ENCODE measurements around the gene AP3S1. TPM values are rescaled to one million over a fixed set of nuclear protein-coding genes. Genes with fewer than 3 reads are reported as not detected.

Gene AP3S1
- total RNA-seq (2014; rRNA removed; shearing (Covaris generic); ENCODE audit: low replicate concordance), result 137 and 188 TPM in 2 replicates

- peak within 1 kb of the TSS; percentile 44 for H2AFZ ChIP-seq (ENCODE audit: low read length)
- H3K4me2 ChIP-seq (ENCODE audit: low read depth, low read length, poor library complexity, severe bottlenecking), result peak within 1 kb of the TSS; percentile 83
- no peaks in the 10 kb centered on the region for H3K27me3 ChIP-seq (ENCODE audit: low read length)
- peaks cover 25% of the 10 kb centered on the region; the same call in 1 of the 2 replicates for H3K36me3 ChIP-seq (ENCODE audit: insufficient read depth, low read length)
- H3K79me2 ChIP-seq (ENCODE audit: low read length), result peaks cover 93% of the 10 kb centered on the region
- H3K9ac ChIP-seq (ENCODE audit: low read length), result peak within 1 kb of the TSS; percentile 74
- peak; percentile 98 for DNase-seq
- H3K27ac ChIP-seq (ENCODE audit: low read length), result peak within 1 kb of the TSS; percentile 83
- H4K20me1 ChIP-seq (ENCODE audit: insufficient read depth, low read depth, low read length), result peaks cover 12% of the 10 kb centered on the region; the same call in 1 of the 2 replicates
- no peaks in the 10 kb centered on the region for H3K9me3 ChIP-seq (ENCODE audit: low read length)
- H3K4me3 ChIP-seq (ENCODE audit: low read length), result peak within 1 kb of the TSS; percentile 72
- H3K4me1 ChIP-seq (ENCODE audit: low read length), result peaks cover 58% of the 10 kb centered on the region
- no peaks in the 10 kb centered on the region for H3K9me2 ChIP-seq (replicated peaks; ENCODE audit: insufficient read depth, low read length)
These were observed at the start of gene AP3S1, which contains the start of gene ATG12 for GRCh38 chr5:115841382-115842088. TSS of gene AP3S1 (plus strand) at chr5:115841935. CDS start at chr5:115842038, 103 bp downstream. TSS of gene ATG12 (minus strand) at chr5:115841565. CDS start at chr5:115841552, 13 bp downstream.

- Histone ChIP-seq H2AFZ (ENCODE audit: low read length) (no peak overlapping the region), H3K9me3 (ENCODE audit: low read length) (no peaks in the 10 kb centered on the region), H3K27ac (ENCODE audit: low read length) (no peak overlapping the region), H3K9ac (ENCODE audit: low read length) (no peak overlapping the region), H3K36me3 (ENCODE audit: insufficient read depth, low read length) (no peaks in the 10 kb centered on the region), H3K4me3 (ENCODE audit: low read length) (no peak overlapping the region), H3K4me2 (ENCODE audit: low read depth, low read length, poor library complexity, severe bottlenecking) (no peak overlapping the region), H3K9me2 (replicated peaks; ENCODE audit: insufficient read depth, low read length) (no peaks in the 10 kb centered on the region), H3K27me3 (ENCODE audit: low read length) (no peaks in the 10 kb centered on the region), H3K79me2 (ENCODE audit: low read length) (no peaks in the 10 kb centered on the region), H4K20me1 (ENCODE audit: insufficient read depth, low read depth, low read length) (no peaks in the 10 kb centered on the region), H3K4me1 (ENCODE audit: low read length) (peaks cover 8% of the 10 kb centered on the region)
- no peak for DNase-seq
These were observed 46.0 kb upstream of the AP3S1 start for GRCh38 chr5:115795700-115796099.

- H2AFZ ChIP-seq (ENCODE audit: low read length), result no peak overlapping the region
- H3K36me3 ChIP-seq (ENCODE audit: insufficient read depth, low read length), result no peaks in the 10 kb centered on the region
- no peaks in the 10 kb centered on the region for H3K27me3 ChIP-seq (ENCODE audit: low read length)
- H3K4me1 ChIP-seq (ENCODE audit: low read length), result peaks cover 8% of the 10 kb centered on the region
- no peak overlapping the region for H3K27ac ChIP-seq (ENCODE audit: low read length)
- no peaks in the 10 kb centered on the region for H4K20me1 ChIP-seq (ENCODE audit: insufficient read depth, low read depth, low read length)
- H3K79me2 ChIP-seq (ENCODE audit: low read length), result no peaks in the 10 kb centered on the region
- no peak overlapping the region for H3K4me2 ChIP-seq (ENCODE audit: low read depth, low read length, poor library complexity, severe bottlenecking)
- H3K9me2 ChIP-seq (replicated peaks; ENCODE audit: insufficient read depth, low read length), result no peaks in the 10 kb centered on the region
- no peak overlapping the region for H3K4me3 ChIP-seq (ENCODE audit: low read length)
- H3K9me3 ChIP-seq (ENCODE audit: low read length), result no peaks in the 10 kb centered on the region
- H3K9ac ChIP-seq (ENCODE audit: low read length), result no peak overlapping the region
- DNase-seq, result no peak
These were observed 45.1 kb upstream of the AP3S1 start for GRCh38 chr5:115796656-115797055.

GRCh38 chr5:115798252-115798651 is 43.5 kb upstream of the AP3S1 start:
- Histone ChIP-seq H3K4me2 (ENCODE audit: low read depth, low read length, poor library complexity, severe bottlenecking) (no peak overlapping the region), H3K79me2 (ENCODE audit: low read length) (no peaks in the 10 kb centered on the region), H3K9me2 (replicated peaks; ENCODE audit: insufficient read depth, low read length) (no peaks in the 10 kb centered on the region), H3K4me3 (ENCODE audit: low read length) (no peak overlapping the region), H3K9ac (ENCODE audit: low read length) (no peak overlapping the region), H3K27ac (ENCODE audit: low read length) (no peak overlapping the region), H3K9me3 (ENCODE audit: low read length) (no peaks in the 10 kb centered on the region), H4K20me1 (ENCODE audit: insufficient read depth, low read depth, low read length) (no peaks in the 10 kb centered on the region), H3K27me3 (ENCODE audit: low read length) (no peaks in the 10 kb centered on the region), H3K36me3 (ENCODE audit: insufficient read depth, low read length) (no peaks in the 10 kb centered on the region), H3K4me1 (ENCODE audit: low read length) (peaks cover 8% of the 10 kb centered on the region), H2AFZ (ENCODE audit: low read length) (no peak overlapping the region)
- no peak for DNase-seq

GRCh38 chr5:115800108-115800507 is 41.6 kb upstream of the AP3S1 start:
- H4K20me1 ChIP-seq (ENCODE audit: insufficient read depth, low read depth, low read length), result no peaks in the 10 kb centered on the region
- H2AFZ ChIP-seq (ENCODE audit: low read length), result no peak overlapping the region
- H3K36me3 ChIP-seq (ENCODE audit: insufficient read depth, low read length), result no peaks in the 10 kb centered on the region
- no peak overlapping the region for H3K4me3 ChIP-seq (ENCODE audit: low read length)
- no peak overlapping the region for H3K9ac ChIP-seq (ENCODE audit: low read length)
- no peak for DNase-seq
- peaks cover 8% of the 10 kb centered on the region for H3K4me1 ChIP-seq (ENCODE audit: low read length)
- H3K9me2 ChIP-seq (replicated peaks; ENCODE audit: insufficient read depth, low read length), result no peaks in the 10 kb centered on the region
- no peaks in the 10 kb centered on the region for H3K79me2 ChIP-seq (ENCODE audit: low read length)
- no peak overlapping the region for H3K27ac ChIP-seq (ENCODE audit: low read length)
- no peaks in the 10 kb centered on the region for H3K9me3 ChIP-seq (ENCODE audit: low read length)
- H3K27me3 ChIP-seq (ENCODE audit: low read length), result no peaks in the 10 kb centered on the region
- no peak overlapping the region for H3K4me2 ChIP-seq (ENCODE audit: low read depth, low read length, poor library complexity, severe bottlenecking)

- Histone ChIP-seq H3K79me2 (ENCODE audit: low read length) (no peaks in the 10 kb centered on the region), H3K9ac (ENCODE audit: low read length) (no peak overlapping the region), H3K4me1 (ENCODE audit: low read length) (peaks cover 8% of the 10 kb centered on the region), H3K9me3 (ENCODE audit: low read length) (no peaks in the 10 kb centered on the region), H3K27ac (ENCODE audit: low read length) (no peak overlapping the region), H3K36me3 (ENCODE audit: insufficient read depth, low read length) (no peaks in the 10 kb centered on the region), H3K27me3 (ENCODE audit: low read length) (no peaks in the 10 kb centered on the region), H3K4me3 (ENCODE audit: low read length) (no peak overlapping the region), H3K4me2 (ENCODE audit: low read depth, low read length, poor library complexity, severe bottlenecking) (no peak overlapping the region), H4K20me1 (ENCODE audit: insufficient read depth, low read depth, low read length) (no peaks in the 10 kb centered on the region), H3K9me2 (replicated peaks; ENCODE audit: insufficient read depth, low read length) (no peaks in the 10 kb centered on the region), H2AFZ (ENCODE audit: low read length) (no peak overlapping the region)
- DNase-seq, result no peak
These were observed 40.6 kb upstream of the AP3S1 start for GRCh38 chr5:115801152-115801551.

DNA sequence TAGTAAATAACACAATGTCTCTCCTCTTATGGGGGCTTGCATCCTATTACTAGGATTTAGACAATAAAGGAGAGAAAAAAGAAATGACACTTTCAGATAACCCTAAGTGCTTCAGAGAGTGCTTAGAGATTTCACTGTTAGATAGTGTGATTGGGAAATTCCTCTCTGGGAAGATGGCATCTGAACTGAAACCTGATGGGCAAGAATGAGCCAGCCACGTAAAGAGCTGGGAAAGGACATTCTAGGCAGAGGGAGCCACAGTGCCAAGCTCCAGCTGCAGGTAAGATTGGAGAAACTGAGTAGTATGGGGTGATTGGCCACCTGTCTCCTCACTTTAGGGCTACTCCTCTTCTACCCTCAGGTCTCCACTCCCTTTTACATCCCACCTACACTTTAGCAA is 39.8 kb upstream of the AP3S1 start:
- H3K9me3 ChIP-seq (ENCODE audit: low read length), result no peaks in the 10 kb centered on the region
- no peak for DNase-seq
- no peaks in the 10 kb centered on the region for H3K9me2 ChIP-seq (replicated peaks; ENCODE audit: insufficient read depth, low read length)
- H3K27me3 ChIP-seq (ENCODE audit: low read length), result no peaks in the 10 kb centered on the region
- H3K4me3 ChIP-seq (ENCODE audit: low read length), result no peak overlapping the region
- no peak overlapping the region for H3K27ac ChIP-seq (ENCODE audit: low read length)
- peaks cover 8% of the 10 kb centered on the region for H3K4me1 ChIP-seq (ENCODE audit: low read length)
- H3K79me2 ChIP-seq (ENCODE audit: low read length), result no peaks in the 10 kb centered on the region
- no peak overlapping the region for H3K9ac ChIP-seq (ENCODE audit: low read length)
- H2AFZ ChIP-seq (ENCODE audit: low read length), result no peak overlapping the region
- no peaks in the 10 kb centered on the region for H4K20me1 ChIP-seq (ENCODE audit: insufficient read depth, low read depth, low read length)
- H3K36me3 ChIP-seq (ENCODE audit: insufficient read depth, low read length), result no peaks in the 10 kb centered on the region
- H3K4me2 ChIP-seq (ENCODE audit: low read depth, low read length, poor library complexity, severe bottlenecking), result no peak overlapping the region

DNA sequence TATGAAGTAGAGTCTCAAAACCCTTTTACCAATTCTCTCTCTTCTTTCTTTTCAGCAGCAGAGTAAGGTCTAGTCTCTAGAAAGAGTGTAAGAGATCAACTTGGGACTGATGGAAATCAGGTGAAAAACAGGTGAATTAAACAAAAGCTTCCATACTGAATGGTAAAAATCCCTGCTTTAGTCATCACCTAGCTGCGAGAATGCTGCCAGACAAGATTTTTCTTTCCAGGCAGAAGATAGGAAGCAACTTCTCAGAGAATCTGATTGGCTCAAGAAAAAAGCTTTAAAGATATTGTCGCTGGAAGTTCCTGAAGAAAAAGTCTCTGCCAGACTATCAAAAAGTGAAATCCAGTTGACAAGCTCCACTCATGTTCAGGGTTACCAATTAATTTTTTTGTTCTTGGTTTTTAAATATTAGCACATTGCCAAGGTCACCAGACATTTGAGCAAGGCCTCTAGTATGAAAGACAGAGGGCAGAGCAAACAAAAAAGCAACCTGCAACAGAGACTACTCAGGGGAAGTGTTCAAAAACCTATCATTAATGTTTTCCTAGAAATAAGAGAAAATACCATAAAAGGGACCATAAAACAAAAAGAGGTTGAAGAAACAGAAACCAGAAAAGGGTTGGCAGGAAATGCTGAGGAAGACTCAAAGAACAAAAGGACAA is 34.6 kb upstream of the AP3S1 start:
- no peak for DNase-seq
- H3K36me3 ChIP-seq (ENCODE audit: insufficient read depth, low read length), result no peaks in the 10 kb centered on the region
- H3K9me2 ChIP-seq (replicated peaks; ENCODE audit: insufficient read depth, low read length), result no peaks in the 10 kb centered on the region
- H3K27me3 ChIP-seq (ENCODE audit: low read length), result no peaks in the 10 kb centered on the region
- no peak overlapping the region for H3K27ac ChIP-seq (ENCODE audit: low read length)
- no peak overlapping the region for H3K4me3 ChIP-seq (ENCODE audit: low read length)
- H3K79me2 ChIP-seq (ENCODE audit: low read length), result no peaks in the 10 kb centered on the region
- H3K9ac ChIP-seq (ENCODE audit: low read length), result no peak overlapping the region
- H2AFZ ChIP-seq (ENCODE audit: low read length), result no peak overlapping the region
- H3K4me2 ChIP-seq (ENCODE audit: low read depth, low read length, poor library complexity, severe bottlenecking), result no peak overlapping the region
- H4K20me1 ChIP-seq (ENCODE audit: insufficient read depth, low read depth, low read length), result no peaks in the 10 kb centered on the region
- H3K9me3 ChIP-seq (ENCODE audit: low read length), result no peaks in the 10 kb centered on the region
- no peaks in the 10 kb centered on the region for H3K4me1 ChIP-seq (ENCODE audit: low read length)
